ENCODE data around the gene U2AF1.
"Not testable (repeated sequence)": the region's sequence is repeated elsewhere in the genome, so short reads cannot be mapped to it uniquely, and the experiment has no call there.

Gene U2AF1

GRCh38 chr21:43106965-43107793 is at the start of gene U2AF1:
U2AF1 (minus strand) TSS chr21:43107570; CDS start chr21:43107494, 76 bp downstream.
- DNase-seq: peak; percentile 19

GRCh38 chr21:43153601-43154000 is 46.2 kb upstream of the U2AF1 start:
- not testable (repeated sequence) for DNase-seq

GRCh38 chr21:43149344-43149743 is 42.0 kb upstream of the U2AF1 start:
- not testable (repeated sequence) for DNase-seq

GRCh38 chr21:43147999-43148398 is 40.6 kb upstream of the U2AF1 start:
- not testable (repeated sequence) for DNase-seq

- not testable (repeated sequence) for DNase-seq
Measured at GRCh38 chr21:43146637-43147036, 39.3 kb upstream of the U2AF1 start.

GRCh38 chr21:43141407-43141806 is 34.0 kb upstream of the U2AF1 start:
- DNase-seq: not testable (repeated sequence)

GRCh38 chr21:43138944-43139343 is 31.6 kb upstream of the U2AF1 start:
- not testable (repeated sequence) for DNase-seq

- not testable (repeated sequence) for DNase-seq
Measured at GRCh38 chr21:43134520-43134919, 27.1 kb upstream of the U2AF1 start.

- not testable (repeated sequence) for DNase-seq
Measured at GRCh38 chr21:43130094-43130493, 22.7 kb upstream of the U2AF1 start.

GRCh38 chr21:43115956-43116355 is 8.6 kb upstream of the U2AF1 start:
- not testable (repeated sequence) for DNase-seq

GRCh38 chr21:43114483-43114882 is 7.1 kb upstream of the U2AF1 start:
- not testable (repeated sequence) for DNase-seq

- not testable (repeated sequence) for DNase-seq
Measured at GRCh38 chr21:43109006-43109405, 1.6 kb upstream of the U2AF1 start.

GRCh38 chr21:43108177-43108576 is 807 bp upstream of the U2AF1 start:
- DNase-seq: not testable (repeated sequence)

GRCh38 chr21:43107794-43108137 is 396 bp upstream of the U2AF1 start:
- not testable (repeated sequence) for DNase-seq

GRCh38 chr21:43104642-43105041 is 2.7 kb downstream of the U2AF1 start:
- not testable (repeated sequence) for DNase-seq

- DNase-seq: not testable (repeated sequence)
Measured at GRCh38 chr21:43102281-43102680, 5.1 kb downstream of the U2AF1 start.

GRCh38 chr21:43101676-43102075 is 5.7 kb downstream of the U2AF1 start:
- DNase-seq: not testable (repeated sequence)

- DNase-seq: not testable (repeated sequence)
Measured at GRCh38 chr21:43101000-43101399, 6.4 kb downstream of the U2AF1 start.

GRCh38 chr21:43091979-43092614 is 15.3 kb downstream of the U2AF1 start:
- DNase-seq: not testable (repeated sequence)

GRCh38 chr21:43090947-43091346 is 16.4 kb downstream of the U2AF1 start:
- DNase-seq: not testable (repeated sequence)

- not testable (repeated sequence) for DNase-seq
Measured at GRCh38 chr21:43089463-43089862, 17.9 kb downstream of the U2AF1 start.

GRCh38 chr21:43082587-43083300 is 24.6 kb downstream of the U2AF1 start:
- not testable (repeated sequence) for DNase-seq

- DNase-seq: not testable (repeated sequence)
Measured at GRCh38 chr21:43076643-43077042, 30.7 kb downstream of the U2AF1 start.

All from suppressor macrophage treated with lipopolysaccharide for 4 hours (primary cell).